Measurements from ENCODE around the gene CDC73.

DNA sequence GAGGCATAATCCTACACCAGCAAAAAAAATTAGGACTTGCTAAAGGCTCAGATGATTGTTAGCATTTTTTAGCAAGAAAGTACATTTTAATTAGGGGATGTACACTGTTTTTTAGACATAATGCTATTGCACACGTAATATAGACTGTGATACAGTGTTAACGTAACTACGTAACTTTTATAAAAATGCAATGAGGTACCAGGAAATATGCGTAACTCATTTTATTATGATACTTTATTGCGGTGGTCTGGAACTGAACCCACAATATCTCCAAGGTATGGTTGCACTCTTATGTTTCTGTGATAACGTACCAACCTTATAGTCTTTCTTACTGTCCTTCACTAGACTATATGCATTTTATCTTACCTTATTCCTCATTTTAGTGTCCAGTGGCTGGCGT lies 127.4 kb downstream of the CDC73 start:
- TF ChIP-seq, protein P1, sequence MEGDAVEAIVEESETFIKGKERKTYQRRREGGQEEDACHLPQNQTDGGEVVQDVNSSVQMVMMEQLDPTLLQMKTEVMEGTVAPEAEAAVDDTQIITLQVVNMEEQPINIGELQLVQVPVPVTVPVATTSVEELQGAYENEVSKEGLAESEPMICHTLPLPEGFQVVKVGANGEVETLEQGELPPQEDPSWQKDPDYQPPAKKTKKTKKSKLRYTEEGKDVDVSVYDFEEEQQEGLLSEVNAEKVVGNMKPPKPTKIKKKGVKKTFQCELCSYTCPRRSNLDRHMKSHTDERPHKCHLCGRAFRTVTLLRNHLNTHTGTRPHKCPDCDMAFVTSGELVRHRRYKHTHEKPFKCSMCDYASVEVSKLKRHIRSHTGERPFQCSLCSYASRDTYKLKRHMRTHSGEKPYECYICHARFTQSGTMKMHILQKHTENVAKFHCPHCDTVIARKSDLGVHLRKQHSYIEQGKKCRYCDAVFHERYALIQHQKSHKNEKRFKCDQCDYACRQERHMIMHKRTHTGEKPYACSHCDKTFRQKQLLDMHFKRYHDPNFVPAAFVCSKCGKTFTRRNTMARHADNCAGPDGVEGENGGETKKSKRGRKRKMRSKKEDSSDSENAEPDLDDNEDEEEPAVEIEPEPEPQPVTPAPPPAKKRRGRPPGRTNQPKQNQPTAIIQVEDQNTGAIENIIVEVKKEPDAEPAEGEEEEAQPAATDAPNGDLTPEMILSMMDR (IDR thresholded peaks at IDR 0.05): no peak
- TF ChIP-seq POLR2A (IDR thresholded peaks at IDR 0.05; ENCODE audit: low read depth): no peak
- no peak for TF ChIP-seq POLR2AphosphoS5 (IDR thresholded peaks at IDR 0.05)
